Medulla oblongata (tissue), 1 donor: ENCODE measurements around the gene LAP3.
"Not testable (repeated sequence)": the region's sequence is repeated elsewhere in the genome, so short reads cannot be mapped to it uniquely, and the experiment has no call there.

ENCODE experiments used
- DNase-seq: peaks from one replicate; pipeline ENCODE4 v3.0.0-alpha.2; 2015; ENCODE audit errors: extremely low spot score

The LAP3 gene

DNA sequence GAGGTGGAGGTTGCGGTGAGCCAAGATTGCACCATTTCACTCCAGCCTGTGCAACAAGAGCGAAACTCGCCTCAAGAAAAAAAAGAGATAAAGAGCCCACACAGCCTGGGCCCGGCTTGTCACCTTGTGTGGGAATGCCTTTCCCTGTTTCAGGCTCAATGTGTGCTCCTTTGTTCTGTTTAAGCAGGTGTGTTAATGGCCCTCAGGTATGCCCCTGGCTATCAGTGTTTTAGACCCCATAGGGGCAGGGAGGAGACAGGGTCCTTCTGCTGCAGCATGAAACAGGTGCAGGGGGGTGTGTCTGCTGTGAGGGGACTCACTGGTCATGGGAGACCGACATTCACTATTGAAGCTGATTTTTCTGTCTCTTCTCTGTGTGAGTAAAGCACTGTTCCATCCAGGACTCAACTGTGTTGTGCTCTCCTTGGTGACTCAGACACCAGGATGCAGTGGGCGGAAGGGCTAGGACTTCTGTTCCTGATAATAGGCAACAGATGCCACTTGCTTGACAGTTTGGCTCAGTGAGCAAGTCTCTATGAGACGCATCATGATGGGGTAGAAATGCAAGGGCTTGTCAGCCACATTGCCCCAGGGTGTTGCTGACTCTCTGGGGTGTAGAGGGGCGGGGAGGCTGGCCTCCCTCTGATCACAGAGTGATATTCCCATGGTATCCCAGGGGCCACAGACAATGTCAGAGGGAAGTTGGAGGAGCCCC is 15.6 kb upstream of the LAP3 start:
- no peak for DNase-seq

DNA sequence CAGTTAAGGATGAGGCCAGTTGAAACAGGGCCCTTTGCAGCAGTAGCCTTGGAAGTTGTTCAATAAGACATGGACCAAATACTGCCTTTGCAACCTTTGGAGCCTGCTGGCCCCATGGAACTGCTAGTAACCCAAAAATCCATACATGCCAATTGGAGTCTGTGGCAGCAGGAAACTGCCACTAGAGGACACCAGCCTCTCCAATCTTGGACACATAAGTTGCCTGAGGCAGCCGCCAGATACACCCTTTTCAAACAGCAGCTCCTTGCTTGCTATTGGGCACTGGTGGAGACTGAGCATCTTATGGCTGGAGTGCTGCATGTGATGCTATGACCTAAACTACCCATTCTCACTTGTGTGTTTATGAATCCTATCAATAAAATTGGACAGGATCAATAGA is 14.8 kb upstream of the LAP3 start:
- DNase-seq, result no peak

GRCh38 chr4:17565846-17566245 is 11.2 kb upstream of the LAP3 start:
- DNase-seq, result no peak

GRCh38 chr4:17567271-17567670 is 9.7 kb upstream of the LAP3 start:
- no peak for DNase-seq

DNA sequence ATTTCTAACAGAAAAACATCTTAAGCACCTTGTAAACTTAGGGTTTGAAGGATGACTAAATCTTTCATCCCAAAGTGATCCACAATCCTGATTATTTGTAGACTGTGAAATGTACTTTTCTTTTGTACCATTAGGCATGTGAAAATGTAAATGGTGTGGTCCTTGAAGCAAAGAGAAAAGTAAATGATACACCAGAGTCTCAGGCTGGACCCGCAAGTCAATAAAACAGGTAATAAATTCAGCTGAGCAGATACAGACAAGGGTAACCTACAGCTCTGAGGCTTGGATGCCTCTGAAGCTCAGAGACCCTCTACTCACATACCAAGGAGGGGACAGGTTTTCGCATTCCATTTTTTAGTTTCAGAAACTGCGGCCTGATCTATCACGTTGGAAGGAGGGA is 2.8 kb upstream of the LAP3 start:
- DNase-seq, result no peak

DNA sequence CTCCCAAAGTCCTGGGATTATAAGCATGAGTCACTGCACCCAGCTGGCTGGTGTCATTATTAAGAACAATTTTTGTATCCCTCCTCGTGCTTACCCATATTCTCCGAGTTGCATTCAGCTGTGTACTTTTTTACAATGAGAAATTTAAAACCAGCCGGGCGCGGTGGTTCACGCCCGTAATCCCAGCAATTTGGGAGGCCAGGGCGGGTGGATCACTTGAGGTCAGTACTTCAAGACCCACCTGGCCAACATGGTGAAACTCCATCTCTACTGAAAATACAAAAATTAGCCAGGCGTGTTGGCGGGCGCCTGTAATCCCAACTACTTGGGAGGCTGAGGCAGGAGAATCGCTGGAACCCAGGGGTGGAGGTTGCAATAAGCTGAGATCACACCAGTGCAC is 1.8 kb upstream of the LAP3 start:
- not testable (repeated sequence) for DNase-seq

- DNase-seq, result peak; percentile 40
Observed at GRCh38 chr4:17577665-17578481, 875 bp downstream of the LAP3 start.

DNA sequence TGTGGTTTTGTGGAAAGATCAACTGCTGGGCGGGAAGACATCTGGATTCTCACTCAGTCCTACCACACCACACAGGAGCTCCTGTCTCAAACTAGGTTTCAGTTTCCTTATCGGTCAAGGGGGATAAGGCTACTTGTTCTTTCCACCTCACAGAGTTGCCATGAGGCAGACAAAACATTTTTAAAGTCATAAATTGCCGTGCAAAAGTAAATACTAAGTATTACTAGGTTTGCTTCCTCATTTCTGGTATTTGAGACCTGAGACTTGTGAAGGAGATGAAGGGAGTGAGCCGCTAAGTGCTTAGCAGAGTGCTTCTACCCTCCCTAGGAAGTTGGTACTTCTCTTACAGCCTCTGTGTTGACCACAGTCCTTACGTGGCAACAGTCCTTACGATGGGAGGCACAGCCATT is 1.5 kb downstream of the LAP3 start:
- DNase-seq, result peak; percentile 46

- DNase-seq, result no peak
Observed at GRCh38 chr4:17580969-17581368, 4.0 kb downstream of the LAP3 start.

DNA sequence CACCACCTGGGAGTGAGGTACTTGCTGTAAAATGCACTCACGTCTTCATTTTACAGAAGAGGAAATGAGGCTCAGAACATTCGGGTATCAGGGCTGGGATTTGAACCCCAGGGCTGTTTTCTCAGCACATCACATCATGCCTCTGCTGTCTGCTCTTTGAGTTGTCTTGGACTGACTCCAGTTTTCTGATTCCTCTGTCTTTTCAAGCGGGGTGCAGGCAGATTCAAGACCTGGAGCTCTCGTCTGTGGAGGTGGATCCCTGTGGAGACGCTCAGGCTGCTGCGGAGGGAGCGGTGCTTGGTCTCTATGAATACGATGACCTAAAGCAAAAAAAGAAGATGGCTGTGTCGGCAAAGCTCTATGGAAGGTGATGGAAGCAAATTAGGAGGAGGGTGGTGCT is 6.3 kb downstream of the LAP3 start:
- DNase-seq, result no peak

DNA sequence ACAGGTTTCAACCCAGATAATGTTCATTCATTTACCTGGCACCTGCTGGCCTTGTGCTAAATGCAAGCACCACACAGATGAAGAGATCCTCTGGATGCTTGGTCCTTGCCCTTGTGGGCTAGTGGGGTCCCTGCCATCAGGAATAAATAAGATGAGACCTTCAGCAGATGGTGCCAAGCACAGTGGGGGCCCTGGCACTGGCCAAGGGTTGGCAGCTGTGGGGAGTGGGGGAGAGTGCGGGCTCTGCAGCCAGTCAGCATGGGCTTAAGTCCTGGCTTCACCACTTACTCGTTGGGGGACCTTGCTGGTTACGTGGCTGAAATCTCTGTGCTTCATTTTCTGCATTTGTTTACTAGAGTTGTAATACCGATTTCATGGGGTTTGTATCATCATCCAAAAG is 6.9 kb downstream of the LAP3 start:
- no peak for DNase-seq

- DNase-seq, result peak; percentile 36
Observed at GRCh38 chr4:17584521-17585213, 7.7 kb downstream of the LAP3 start.

DNA sequence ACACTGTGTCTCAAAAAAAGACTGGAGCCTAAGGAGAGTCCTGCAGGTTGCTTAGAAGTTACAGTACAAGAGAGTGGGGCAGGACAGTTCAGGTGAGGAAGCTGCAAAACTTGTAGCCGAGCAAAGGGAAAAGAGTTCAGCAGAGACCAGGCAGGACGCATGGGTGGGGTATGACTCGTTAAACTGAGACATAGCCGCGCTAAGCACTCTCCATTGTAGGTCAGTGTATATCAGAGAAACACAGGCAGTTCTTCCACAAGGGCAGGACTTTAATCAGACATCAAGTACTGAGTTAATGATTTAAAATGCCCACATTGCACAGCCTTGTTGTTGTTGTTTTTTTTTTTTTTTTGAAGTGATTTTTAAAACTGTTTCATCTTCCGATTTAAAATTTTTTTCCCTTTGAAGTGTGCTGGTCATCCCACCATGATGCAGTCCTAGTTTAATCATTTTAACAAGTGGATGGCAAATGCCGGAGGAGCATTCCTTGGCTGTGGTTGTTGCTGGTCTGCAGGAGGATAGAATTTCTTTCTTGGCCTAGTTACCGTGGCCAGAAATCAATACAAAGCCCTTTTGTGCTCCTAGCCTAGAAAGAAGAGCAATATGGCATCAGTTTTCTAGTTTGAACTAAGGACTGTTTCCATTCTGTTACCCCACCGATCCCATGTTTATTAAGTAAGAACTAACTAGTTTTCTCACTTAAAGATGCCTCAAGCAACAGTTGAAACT is 10.3 kb downstream of the LAP3 start:
- DNase-seq, result peak; percentile 64

GRCh38 chr4:17589355-17589754 is 12.4 kb downstream of the LAP3 start:
- DNase-seq, result no peak

DNA sequence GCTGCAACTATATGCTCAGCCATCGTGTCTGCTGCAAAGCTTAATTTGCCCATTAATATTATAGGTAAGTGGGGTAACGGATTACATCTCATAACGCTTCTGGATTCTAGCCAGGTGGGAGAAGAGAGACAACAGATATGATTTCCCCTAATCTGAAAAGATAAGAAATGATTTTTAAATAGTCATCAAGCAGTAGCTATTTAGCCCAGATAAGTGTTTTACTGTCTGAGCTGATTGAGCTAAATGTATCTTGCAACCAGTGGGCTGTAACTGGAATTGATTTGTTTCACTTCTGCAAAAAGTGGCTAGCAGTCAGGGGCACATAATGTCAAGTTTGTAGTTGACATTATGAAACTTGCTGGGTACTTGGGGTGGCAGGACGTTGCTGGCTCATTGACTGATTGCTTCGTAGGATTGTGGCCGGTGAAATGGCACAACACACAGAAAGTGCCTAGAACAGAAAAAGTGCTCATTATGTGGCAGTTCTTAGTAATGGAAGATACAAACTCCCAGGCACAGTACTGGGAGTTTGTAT is 18.5 kb downstream of the LAP3 start:
- peak; percentile 52 for DNase-seq

GRCh38 chr4:17597517-17597916 is 20.5 kb downstream of the LAP3 start:
- no peak for DNase-seq

- DNase-seq, result peak; percentile 47
Observed at GRCh38 chr4:17599826-17600225, 22.8 kb downstream of the LAP3 start.

DNA sequence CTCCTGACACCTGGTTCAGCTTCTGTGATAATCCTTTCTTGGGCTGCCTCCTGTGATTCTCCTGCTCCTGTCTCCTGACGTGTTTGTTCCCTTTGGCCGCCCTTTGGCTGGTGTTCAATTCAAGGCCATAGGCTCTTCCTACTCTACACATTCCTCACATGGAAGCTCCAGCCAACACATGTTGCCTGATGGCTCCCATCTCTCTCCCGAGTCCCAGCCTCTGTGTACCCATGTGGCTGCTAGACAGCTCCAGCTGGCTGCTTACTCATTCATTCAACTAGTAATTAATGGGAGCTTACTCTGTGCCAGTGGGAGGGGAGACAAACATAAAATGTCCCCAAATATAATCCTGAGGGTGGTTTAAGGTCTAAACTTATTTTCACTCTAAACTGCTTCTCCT is 28.2 kb downstream of the LAP3 start:
- DNase-seq, result no peak

DNA sequence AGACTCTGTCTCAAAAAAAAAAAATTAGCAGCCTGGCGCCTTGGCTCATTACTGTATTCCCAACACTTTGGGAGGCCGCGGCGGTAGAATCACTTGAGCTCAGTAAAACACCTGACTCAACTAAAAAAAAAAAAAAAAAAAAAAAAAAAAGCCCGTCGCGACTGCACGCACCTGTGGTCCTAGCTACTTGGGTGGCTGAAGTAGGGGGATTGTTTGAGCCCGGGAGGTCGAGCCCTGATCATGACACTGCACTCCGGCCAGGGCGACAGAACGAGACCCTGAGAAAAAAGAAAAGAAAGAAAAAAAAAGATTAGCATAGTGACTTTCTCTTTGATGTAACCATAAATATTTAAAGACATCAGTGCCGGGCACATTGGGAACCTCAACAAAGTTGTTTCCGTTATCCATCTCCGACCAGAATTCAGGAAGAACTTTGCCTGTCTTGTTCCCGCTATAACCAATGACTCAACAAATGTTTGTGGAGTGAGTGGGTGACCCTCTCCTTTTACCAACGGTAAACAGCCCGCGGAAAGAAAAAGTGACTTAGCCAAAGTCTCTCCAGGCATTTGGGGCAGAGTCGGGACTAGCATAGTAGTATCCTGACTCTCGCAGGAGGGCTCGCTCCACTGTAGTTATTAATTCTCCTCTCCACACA is 36.9 kb downstream of the LAP3 start:
- DNase-seq, result peak; percentile 30

- peak; percentile 98 for DNase-seq
Observed at GRCh38 chr4:17614416-17615299, 37.7 kb downstream of the LAP3 start, which contains the start of gene MED28. Gene MED28, plus strand, starts transcription at chr4:17614641. Its CDS starts 14 bp downstream, at chr4:17614655.
